CD4-positive, alpha-beta T cell treated with Interleukin-12 subunit alpha and Interleukin-12 subunit beta, for 1 hour (primary cell): ENCODE measurements around the gene CEP19.
A peak's percentile ranks its signal among the peaks of the same experiment; 100 is the strongest.

Experiments used
- DNase-seq: peaks from one replicate; pipeline ENCODE4 v3.0.0-alpha.2; 2020

CEP19 gene

DNA sequence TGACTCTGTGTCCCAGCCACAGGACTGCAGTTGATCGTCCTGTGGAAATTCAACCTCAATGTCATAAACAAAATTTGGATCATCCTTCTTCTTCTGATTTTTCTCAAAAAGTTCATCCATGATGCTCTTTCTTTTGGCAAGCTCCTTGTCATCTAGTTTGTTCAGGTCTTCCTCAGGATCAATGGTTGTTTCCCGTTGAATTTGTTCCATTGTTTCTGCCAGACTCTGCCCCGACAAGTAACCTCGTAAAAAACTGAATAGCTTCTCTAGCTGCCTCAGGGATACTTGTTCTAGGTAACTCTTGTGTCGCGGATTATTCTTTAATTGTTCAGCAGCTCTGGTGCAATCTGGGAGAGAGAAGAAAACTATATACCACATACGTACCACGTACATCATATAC, 4.5 kb downstream of the CEP19 start:
- no peak for DNase-seq

GRCh38 chr3:196706731-196707130, 5.3 kb downstream of the CEP19 start:
- DNase-seq: no peak

- DNase-seq: no peak
These were observed 5.7 kb downstream of the CEP19 start for GRCh38 chr3:196706327-196706726.

DNA sequence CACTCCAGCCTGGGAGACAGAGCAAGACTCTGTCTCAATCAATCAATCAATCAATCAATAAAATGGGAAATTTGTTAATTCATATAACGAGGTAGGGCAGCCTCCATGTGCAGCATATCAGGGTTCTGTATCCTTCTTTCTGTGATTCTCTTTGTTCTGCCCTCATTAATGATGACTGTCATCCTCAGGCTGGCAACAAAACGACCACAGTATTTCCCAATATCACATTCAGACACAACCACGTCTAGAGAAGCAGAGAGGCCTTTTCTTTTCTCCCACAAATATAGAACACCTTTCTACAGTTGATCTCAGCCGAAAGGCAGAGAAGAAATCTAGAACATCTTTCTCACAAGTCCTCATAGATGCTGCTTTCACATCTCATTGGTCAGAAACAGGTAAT, 11.2 kb downstream of the CEP19 start:
- no peak for DNase-seq

DNA sequence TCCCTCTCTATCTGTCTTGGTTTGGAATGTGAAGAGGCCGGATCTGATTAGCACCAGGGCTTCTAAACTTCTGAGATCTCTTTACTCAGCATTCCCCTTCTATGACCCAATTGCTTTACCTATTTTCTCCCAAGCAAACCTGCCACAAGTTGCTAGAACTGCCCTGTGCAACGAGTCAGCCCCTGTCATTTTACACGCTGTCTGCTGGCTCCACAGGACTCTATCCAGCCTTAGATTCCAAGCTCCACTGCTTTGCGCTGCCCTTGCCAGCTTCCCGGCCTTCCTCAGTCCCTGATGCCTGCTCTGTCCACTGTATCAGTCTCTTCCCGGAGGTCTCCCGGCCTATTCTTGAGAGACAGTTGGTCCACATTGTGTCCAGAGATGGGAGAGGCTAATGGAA, 12.3 kb downstream of the CEP19 start:
- DNase-seq: no peak

DNA sequence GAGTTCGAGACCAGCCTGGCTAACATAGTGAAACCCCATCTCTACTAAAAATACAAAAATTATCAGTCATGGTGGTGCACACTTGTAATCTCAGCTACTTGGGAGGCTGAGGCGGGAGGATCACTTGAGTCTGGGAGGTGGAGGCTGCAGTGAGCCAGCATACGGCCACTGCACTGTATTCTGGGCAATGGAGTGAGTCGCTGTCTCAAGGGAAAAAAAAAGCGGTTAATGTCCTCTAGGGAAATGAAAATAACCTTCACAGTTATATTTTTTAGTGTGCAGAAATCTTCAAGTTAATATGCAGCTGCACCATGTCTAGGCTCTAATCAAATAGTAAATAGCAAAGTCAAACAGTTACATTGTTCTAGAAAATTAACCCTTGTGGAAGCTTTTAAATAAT, 14.8 kb downstream of the CEP19 start:
- DNase-seq: no peak

- DNase-seq: no peak
These were observed 16.2 kb downstream of the CEP19 start for GRCh38 chr3:196695849-196696226.

DNA sequence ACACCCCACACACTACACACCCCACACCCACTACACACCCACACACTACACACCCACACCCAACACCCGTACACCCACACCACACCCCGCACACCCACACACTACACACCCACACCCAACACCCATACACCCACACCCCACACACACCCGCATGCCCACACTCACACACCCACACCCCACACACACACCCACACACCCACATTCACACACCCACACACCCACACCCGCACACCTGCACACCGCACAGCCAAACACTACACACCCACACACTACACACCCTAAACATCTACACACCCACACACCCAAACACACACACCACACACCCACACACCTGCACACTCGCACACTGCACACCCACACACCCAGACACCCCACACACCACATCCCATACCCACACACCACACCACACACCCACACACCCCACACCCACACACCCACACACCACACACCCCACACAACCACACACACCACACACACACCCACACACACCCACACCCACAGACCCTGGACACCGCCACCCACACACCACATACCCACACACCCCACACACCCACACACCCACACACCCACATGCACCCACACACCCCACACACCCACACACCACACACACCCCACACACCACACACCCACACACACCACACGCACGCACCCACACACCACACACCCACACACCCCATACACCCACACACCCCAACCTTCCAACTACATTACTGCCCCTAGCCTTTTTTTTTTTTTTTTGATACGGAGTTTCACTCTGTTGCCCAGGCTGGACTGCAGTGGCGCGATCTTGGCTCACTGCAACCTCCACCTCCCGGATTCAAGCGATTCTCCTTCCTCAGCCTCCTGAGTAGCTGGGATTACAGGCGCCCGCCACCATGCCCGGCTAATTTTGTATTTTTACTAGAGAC, 16.9 kb downstream of the CEP19 start:
- DNase-seq: peak; percentile 45

DNA sequence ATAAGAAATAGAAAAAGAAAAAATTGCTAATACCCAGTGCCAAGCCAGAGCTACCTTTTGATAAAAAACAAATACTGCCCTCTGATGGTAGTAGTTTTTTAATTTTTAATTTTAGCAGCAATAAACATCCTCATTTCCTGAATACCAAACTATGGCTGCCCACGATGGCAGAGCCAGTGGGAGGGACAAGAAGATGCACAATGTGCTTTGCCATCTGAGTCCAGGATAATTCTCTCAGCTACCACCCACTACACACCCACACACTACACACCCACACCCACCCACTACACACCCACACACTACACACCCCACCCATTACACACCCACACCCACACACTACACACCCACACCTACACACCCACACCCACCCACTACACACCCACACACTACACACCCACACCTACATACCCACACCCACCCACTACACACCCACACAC, 17.8 kb downstream of the CEP19 start:
- peak; percentile 63 for DNase-seq

DNA sequence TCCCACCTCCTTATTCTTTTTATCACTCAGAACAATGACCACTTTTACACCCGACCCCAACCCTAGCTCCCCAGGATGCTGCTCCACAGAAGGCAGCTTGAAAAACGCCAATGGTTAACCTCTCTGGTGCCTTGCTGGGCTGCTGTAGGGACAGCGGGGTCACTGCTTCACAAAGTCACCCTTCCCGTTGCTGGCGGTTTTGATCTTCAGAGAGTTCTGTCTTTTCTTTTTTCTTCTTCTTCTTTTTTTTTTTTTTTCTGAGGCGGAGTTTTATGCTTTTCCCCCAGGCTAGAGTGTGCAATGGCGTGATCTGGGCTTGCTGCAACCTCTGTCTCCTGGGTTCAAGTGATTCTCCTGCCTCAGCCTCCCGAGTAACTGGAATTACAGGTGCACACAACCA, 20.7 kb downstream of the CEP19 start:
- DNase-seq: no peak

DNA sequence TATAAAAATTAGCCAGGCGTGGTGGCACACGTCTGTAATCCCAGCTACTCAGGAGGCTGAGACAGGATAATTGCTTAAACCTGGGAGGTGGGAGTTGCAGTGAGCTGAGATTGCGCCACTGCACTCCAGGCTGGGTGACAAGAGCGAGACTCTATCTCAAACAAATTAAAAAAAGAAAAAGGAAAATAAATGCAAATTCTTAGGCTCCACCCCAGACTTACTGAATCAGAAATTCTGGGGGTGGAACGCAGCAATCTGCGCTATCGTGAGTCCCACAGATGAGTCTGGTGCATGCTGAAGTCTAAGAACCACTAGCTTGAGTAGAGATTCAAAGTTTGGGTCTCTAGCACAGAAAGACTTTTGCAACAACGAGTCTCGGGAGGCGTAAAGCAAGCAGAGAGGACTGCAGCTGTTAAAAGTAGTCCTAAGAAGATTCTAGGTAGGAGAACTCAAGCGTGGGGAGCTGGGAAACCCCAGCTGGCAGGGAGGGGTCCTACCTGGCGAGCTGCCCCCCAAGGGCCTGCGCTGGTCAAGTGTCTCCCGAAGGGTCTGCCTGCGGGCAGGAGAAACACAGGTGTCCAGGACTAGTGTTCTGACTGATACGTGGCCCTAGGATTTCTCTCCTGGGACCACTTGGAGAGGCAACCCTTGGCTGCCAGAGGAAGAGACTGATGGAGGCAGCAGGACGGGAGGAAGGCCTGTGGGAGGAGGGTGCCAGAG, 21.9 kb downstream of the CEP19 start:
- no peak for DNase-seq

DNA sequence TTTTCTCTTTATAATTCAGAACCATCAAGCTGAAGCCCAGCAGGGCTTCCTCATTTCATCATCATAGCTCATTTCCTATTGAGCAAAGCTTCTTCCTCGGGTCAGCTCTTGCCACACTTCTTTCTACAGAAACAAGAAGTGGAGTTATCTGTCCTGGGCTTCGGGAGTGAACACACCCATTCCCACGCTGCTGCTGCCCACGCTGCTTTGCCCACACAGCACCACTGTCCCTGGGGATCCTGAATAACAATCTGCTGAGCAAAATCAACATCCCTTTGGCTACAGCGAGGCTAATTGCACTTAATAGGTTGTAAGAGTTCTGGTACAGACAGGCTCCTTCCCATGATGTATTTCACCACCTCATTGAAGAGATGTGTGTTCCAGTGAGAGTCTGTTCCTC, 23.7 kb downstream of the CEP19 start:
- no peak for DNase-seq

DNA sequence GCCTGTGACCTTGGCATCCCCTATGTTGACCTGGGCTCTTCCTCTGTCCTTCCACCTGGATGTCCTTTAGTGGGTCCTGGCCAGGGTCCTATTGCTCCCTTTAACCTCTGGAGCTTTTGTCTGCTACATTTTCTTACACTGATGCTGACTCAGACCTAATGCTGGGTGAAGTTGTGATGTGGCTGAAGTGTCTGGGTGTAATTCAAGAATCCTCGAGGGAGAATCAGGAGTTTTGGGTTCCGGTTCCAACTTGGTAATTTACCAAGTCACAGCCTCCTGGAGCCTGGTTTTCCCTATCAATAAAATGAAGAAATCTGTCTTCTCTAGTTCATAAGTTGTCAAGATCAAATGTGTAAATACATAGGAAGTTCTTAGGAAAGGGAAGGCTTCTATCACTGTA, 25.6 kb downstream of the CEP19 start:
- DNase-seq: no peak

DNA sequence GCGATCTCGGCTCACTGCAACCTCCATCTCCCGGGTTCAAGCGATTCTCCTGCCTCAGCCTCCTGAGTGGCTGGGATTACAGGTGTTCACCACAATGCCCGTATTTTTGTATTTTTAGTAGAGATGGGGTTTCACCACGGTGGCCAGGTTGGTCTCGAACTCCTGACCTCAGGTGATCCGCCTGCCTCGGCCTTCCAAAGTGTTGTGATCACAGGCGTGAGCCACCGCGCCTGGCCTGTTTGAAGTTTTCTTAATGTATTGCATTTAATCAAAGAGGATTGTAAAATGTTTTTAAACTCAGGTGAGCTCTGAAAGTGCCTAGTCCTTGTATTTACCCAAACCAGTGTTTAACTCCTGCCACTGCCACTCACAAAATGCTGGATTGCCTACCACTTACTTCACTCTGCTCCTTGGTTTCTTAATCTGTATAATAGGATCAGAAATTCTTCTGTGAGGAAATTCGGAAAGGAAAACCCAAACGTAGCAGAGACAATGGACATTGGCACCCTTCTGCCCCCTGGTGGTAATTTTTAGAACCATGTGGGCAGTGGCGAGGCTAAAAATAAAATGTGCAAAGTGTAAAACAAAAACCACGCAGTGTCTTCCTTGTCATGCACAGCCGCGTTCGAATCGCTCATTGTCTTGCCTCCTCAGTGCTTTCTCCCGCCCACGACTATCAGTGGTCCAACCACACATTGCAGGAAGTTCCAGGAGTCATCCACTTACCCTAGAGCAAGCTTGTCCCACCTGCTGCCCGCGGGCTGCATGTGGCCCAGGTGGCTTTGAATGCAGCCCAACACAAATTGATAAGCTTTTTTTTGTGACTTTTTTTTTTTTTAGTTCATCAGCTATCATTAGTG, 27.3 kb downstream of the CEP19 start:
- DNase-seq: peak; percentile 78

- DNase-seq: no peak
These were observed 34.1 kb downstream of the CEP19 start for GRCh38 chr3:196677931-196678330.

GRCh38 chr3:196677353-196677752, 34.7 kb downstream of the CEP19 start:
- DNase-seq: no peak

DNA sequence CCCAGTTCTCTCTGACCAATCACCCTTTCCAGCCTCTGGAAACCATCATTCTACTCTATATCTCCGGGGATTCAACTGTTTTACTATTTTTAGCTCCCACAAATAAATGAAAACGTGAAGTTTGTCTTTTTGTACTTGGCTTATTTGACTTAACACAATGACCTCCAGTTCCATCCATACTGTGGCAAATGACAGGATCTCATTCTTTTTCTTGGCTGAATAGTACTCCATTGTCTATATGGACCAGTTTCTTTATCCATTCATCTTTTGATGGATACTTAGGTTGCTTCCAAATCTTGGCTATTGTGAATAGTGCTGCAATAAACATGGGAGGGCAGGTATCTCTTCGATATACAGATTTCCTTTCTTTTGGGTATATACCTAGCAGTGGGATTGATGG, 38.4 kb downstream of the CEP19 start:
- no peak for DNase-seq

DNA sequence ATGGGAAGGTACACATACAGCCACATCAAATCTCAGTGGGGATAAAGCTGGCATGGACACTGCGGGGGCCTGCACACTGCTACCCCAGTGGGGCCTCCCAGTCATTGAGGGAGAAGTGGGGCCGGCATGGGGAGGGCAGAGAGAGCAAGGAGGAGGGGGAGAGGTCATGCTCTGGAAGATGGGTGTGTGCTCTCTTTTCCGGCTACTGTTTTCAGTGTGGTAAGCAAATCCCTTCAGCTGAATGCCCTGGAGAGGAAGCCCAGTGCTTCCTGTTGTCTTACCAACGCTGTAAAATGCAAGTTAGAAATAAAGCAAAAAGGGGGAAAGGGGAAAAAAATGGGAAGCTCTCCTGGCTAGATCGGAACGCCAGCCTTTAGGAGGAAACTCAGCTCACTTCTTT, 41.7 kb downstream of the CEP19 start:
- no peak for DNase-seq

GRCh38 chr3:196667056-196667825, 44.8 kb downstream of the CEP19 start:
- no peak for DNase-seq

GRCh38 chr3:196666001-196666867, 45.8 kb downstream of the CEP19 start:
- no peak for DNase-seq
